NCI-H345 treated with DMSO at 0.1 percent for 48 hours (cell line): ENCODE measurements around the gene ROR1.

Source experiments
- DNase-seq: peaks from one replicate; lab custom pipeline; 2025; ENCODE audit not compliant: unreplicated experiment; lab: John Stamatoyannopoulos, UW

ROR1 gene

GRCh38 chr1:63773815-63774616 lies at the start of gene ROR1:
Gene ROR1 (plus strand): TSS chr1:63774017.
- peak; percentile 55 for DNase-seq

- no peak for DNase-seq
Measured at GRCh38 chr1:63724375-63724899, 49.4 kb upstream of the ROR1 start.

- DNase-seq, result no peak
Measured at GRCh38 chr1:63728611-63729226, 45.1 kb upstream of the ROR1 start.

GRCh38 chr1:63729227-63729620 lies 44.6 kb upstream of the ROR1 start:
- no peak for DNase-seq

GRCh38 chr1:63730211-63730610 lies 43.6 kb upstream of the ROR1 start:
- DNase-seq, result no peak

GRCh38 chr1:63731117-63732043 lies 42.4 kb upstream of the ROR1 start:
- DNase-seq, result no peak

GRCh38 chr1:63732666-63733065 lies 41.2 kb upstream of the ROR1 start:
- no peak for DNase-seq

GRCh38 chr1:63738772-63739171 lies 35.0 kb upstream of the ROR1 start:
- no peak for DNase-seq

- DNase-seq, result no peak
Measured at GRCh38 chr1:63739452-63739851, 34.4 kb upstream of the ROR1 start.

GRCh38 chr1:63740432-63740831 lies 33.4 kb upstream of the ROR1 start:
- DNase-seq, result no peak

GRCh38 chr1:63742526-63742925 lies 31.3 kb upstream of the ROR1 start:
- DNase-seq, result no peak

- DNase-seq, result no peak
Measured at GRCh38 chr1:63743781-63744180, 30.0 kb upstream of the ROR1 start.

GRCh38 chr1:63746129-63746864 lies 27.5 kb upstream of the ROR1 start:
- DNase-seq, result no peak

- no peak for DNase-seq
Measured at GRCh38 chr1:63747445-63747844, 26.4 kb upstream of the ROR1 start.

GRCh38 chr1:63748046-63748580 lies 25.7 kb upstream of the ROR1 start:
- DNase-seq, result no peak

GRCh38 chr1:63748641-63749040 lies 25.2 kb upstream of the ROR1 start:
- no peak for DNase-seq

GRCh38 chr1:63750721-63751120 lies 23.1 kb upstream of the ROR1 start:
- no peak for DNase-seq

- DNase-seq, result no peak
Measured at GRCh38 chr1:63752176-63752575, 21.6 kb upstream of the ROR1 start.

- DNase-seq, result no peak
Measured at GRCh38 chr1:63753591-63753990, 20.2 kb upstream of the ROR1 start.

GRCh38 chr1:63756839-63757238 lies 17.0 kb upstream of the ROR1 start:
- no peak for DNase-seq
